Activated CD4-positive, alpha-beta T cell treated with anti-CD3 and anti-CD28 coated beads for 1 hour (primary cell): ENCODE data around the gene LCE2A.
"Not testable (repeated sequence)": the region's sequence is repeated elsewhere in the genome, so short reads cannot be mapped to it uniquely, and the experiment has no call there.

Experiments used
- DNase-seq: peaks from one replicate; pipeline ENCODE4 v3.0.0-alpha.2; 2020

The LCE2A gene

GRCh38 chr1:152697701-152698600, at the start of gene LCE2A:
TSS of gene LCE2A (plus strand) at chr1:152698345. CDS start at chr1:152698902, 557 bp downstream.
- no peak for DNase-seq

GRCh38 chr1:152654110-152654509, 44.0 kb upstream of the LCE2A start:
- no peak for DNase-seq

DNA sequence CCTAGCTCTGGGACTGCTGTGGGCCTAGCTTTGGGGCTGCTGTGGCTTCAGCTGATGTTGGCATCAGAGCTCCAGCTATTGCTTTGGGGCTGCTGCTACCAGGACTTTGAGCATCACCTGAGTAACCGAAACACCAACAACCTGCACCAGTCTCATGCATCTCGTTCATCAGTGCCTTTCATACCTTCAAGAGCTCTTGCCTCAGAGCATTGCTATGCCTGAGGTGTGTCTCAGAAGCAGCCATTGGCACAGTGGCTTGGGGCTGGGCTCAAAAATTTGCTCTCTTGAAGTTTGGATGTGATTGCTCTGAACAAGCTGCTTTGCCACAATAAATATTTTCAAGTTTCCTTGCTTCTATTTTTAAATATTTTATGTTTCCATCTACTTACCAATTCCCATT, 41.7 kb upstream of the LCE2A start:
- DNase-seq = no peak

- DNase-seq = no peak
Measured at GRCh38 chr1:152657677-152658076, 40.5 kb upstream of the LCE2A start.

GRCh38 chr1:152658649-152659048, 39.5 kb upstream of the LCE2A start:
- no peak for DNase-seq

GRCh38 chr1:152663098-152663497, 35.0 kb upstream of the LCE2A start, which contains the start of gene LCE2D:
TSS of gene LCE2D (plus strand) at chr1:152663380. CDS start at chr1:152664106, 726 bp downstream.
- DNase-seq = no peak

DNA sequence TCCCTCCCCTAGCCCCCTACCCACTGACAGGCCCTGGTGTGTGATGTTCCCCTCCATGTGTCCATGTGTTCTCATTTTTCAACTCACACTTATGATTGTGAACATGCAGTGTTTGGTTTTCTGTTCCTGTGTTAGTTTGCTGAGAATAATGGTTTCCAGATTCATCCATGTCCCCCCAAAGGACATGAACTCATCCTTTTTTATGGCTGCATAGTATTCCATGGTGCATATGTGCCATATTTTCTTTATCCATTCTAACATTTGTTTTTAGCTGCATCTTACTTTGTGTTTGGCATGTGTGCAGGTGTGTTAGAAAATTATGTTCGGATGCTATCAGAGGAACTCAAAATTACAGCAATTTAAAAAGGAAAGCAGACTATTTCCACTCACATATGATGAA, 32.0 kb upstream of the LCE2A start:
- DNase-seq = not testable (repeated sequence)

GRCh38 chr1:152667648-152668047, 30.5 kb upstream of the LCE2A start:
- DNase-seq = no peak

- DNase-seq = no peak
Measured at GRCh38 chr1:152673016-152673415, 25.1 kb upstream of the LCE2A start.

DNA sequence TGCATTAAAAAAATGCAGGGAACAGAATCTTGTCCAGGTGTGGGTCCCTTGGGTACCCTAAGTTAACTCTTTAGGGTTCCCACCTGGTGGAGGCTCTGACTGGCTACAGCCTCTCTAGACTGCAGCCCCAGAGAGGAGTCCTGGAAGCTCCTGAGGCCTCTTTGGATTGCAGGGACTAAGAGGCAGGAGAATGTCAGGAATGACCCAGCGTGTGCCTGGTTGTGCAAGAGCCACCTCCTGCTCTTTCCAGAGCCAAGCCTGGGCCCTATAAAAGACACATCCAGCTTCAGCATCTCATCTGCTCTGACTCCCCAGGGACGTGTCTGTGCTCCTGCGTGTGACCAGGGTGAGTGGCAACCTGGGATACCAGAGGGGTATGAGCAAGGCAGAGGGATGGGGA, 23.2 kb upstream of the LCE2A start, which contains the start of gene LCE2C:
Gene LCE2C (plus strand): TSS at position 297 of the 400 bp plus-strand sequence. CDS start 737 bp downstream, outside the sequence.
- DNase-seq = not testable (repeated sequence)

DNA sequence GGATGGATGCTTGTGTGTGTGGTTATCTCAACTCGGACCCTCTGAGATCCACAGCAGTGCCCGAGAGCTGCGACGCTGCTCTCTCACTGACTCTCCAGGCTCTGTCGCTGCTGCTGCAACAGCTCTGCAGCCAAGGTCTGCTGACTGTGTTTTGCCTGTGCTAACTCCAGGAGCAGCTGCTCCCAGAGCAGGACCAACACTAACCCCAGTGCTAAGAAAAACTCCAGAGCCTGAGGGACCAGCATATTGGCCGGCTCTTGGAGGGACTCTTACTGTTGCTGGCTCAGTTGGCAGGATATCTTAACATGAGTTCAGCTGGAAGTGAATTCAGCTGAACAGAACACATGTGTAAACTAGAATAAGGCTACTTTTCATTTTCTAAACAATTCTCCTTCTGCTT, 18.7 kb upstream of the LCE2A start:
- no peak for DNase-seq

DNA sequence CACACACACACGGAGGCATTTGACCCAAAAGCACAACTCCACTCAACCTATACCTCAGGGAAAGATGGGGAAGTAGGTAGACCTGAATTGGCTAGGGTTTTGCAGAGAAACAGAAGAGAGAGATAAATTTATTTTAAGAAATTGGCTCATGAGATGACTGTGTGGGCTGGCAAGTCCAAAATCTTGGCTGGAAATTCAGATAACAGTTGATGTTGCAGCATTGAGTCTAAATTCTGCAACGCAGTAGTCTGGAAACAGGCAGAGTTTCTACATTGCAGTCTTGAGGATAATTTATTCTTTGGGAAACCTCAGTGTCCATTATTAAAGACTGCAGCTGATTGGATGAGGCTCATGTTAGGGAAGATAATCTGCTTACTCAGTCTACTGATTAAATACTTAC, 16.5 kb upstream of the LCE2A start:
- DNase-seq = no peak

DNA sequence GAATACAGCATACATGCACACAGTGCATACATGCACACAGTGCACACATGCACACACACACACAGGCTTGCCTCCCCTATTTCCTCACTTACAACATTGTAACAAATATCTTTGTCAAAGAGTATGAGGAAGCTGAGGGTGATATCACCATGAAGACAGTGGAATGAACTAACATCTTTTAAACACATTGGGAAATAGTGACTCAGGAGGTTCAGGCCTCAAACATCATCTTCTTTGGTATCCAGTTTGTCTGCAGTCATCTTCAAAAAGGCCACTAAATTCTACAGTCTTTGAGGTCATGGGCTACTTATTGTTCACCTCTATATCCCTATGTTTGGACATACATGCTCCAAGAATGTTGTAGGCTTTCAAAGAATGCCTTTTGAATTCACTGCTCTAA, 14.3 kb upstream of the LCE2A start:
- DNase-seq = no peak

DNA sequence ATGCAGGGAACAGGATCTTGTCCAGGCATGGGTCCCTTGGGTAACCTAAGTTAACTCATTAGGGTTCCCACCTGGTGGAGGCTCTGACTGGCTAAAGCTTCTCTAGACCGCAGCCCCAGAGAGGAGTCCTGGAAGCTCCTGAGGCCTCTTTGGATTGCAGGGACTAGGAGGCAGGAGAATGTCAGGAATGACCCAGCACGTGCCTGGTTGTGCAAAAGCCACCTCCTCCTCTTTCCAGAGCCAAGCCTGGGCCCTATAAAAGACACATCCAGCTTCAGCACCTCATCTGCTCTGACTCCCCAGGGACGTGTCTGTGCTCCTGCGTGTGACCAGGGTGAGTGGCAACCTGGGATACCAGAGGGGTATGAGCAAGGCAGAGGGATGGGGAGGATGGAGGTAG, 12.3 kb upstream of the LCE2A start, which contains the start of gene LCE2B:
Gene LCE2B (plus strand): TSS at position 301 of the 400 bp plus-strand sequence. CDS start 721 bp downstream, outside the sequence.
- DNase-seq = not testable (repeated sequence)

GRCh38 chr1:152699746-152700145, 1.6 kb downstream of the LCE2A start:
- no peak for DNase-seq

GRCh38 chr1:152707860-152708259, 9.7 kb downstream of the LCE2A start, which contains the start of gene LCE4A:
TSS of gene LCE4A (plus strand) at chr1:152708160. CDS start at chr1:152709076, 916 bp downstream.
- no peak for DNase-seq

DNA sequence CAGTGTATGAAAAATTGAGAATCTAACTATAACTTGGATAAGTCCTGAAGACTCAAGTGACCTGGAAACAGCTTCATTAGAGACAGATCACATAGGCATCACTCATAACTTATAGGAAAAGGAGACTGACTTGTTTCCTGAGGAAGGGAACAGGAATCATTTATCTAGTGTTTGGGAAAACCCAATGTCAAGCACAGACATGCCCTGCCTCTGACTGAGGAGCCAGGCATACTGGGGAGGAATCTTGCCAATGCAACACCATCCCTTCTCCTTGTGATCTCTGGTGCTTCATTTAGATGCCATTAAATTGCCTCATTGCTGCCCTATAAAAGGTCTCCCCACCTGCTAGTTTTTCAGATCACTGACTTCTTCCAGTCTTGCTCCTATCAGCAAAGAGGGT, 20.1 kb downstream of the LCE2A start:
- no peak for DNase-seq

GRCh38 chr1:152725261-152725660, 27.1 kb downstream of the LCE2A start:
- DNase-seq = no peak

- no peak for DNase-seq
Measured at GRCh38 chr1:152728986-152729385, 30.8 kb downstream of the LCE2A start.

DNA sequence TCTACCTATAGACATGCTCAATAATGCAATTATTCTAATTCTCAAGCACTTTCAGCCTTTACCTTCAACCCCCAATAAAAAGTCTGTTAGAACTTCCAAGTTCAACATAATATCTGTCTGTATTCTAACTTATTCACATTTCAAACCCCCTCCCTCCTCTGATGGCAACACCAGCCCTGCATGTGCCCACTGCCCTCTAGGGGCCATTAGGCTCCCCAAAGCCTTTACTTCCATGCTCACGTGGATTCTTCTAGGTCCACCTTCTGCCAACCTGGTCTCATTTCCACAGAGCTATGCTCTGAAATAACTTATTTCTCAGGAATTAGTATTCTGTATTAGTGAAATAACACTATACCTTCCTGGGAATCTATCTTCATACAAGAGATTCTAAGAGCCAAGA, 37.5 kb downstream of the LCE2A start:
- no peak for DNase-seq

DNA sequence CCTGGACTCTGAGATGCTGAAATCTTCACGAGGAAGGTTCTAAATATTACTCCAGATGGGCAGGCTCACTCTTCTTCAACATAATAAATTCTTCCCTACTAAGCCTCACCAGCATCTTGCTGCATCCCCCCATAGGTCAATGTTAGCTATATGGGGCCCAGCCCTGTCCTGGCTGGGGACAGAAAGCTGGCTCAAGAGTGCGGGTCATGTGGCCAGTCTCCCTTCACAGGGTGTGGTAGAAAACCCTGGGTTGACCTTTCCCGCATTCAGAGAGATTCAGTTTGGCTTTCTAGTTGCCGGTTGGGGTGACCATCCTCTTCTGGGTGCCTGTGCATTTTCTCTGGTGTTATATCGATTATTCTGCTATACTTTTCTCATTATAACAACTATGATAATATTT, 39.9 kb downstream of the LCE2A start:
- DNase-seq = no peak

GRCh38 chr1:152739841-152740240, 41.7 kb downstream of the LCE2A start:
- DNase-seq = no peak

- no peak for DNase-seq
Measured at GRCh38 chr1:152741656-152742055, 43.5 kb downstream of the LCE2A start.
